Stomach (tissue), 4 donors: Measurements from ENCODE around the gene FGF7.

Experiments used
- CTCF ChIP-seq, 7 experiments: fragments of 450-650 bp in 4 of 7; fragments of 200-600 bp in 3 of 7; sonication (generic) in 3 of 7; IDR thresholded peaks; one replicate each; pipeline ENCODE4 v1.5.1; 2016 to 2019; ENCODE audit warnings: antibody characterized with exemption in 7 of 7, control low read depth in 2 of 7, mild to moderate bottlenecking in 1 of 7
- POLR2A ChIP-seq, 4 donors: fragments of 450-650 bp; IDR thresholded peaks; one replicate each; pipeline ENCODE4 v1.6.1; 2016; ENCODE audit warnings: antibody characterized with exemption in 4 of 4, control low read depth in 2 of 4, mild to moderate bottlenecking in 1 of 4, moderate library complexity in 1 of 4
- POLR2AphosphoS5 ChIP-seq, 3 donors: sonication (generic); formaldehyde crosslinking; IDR thresholded peaks; one replicate each; pipeline ENCODE4 v1.6.1; 2016; ENCODE audit warnings: antibody characterized with exemption in 3 of 3

- no peak for TF ChIP-seq POLR2A (IDR thresholded peaks at IDR 0.05)
- TF ChIP-seq CTCF (IDR thresholded peaks at IDR 0.05), result no peak
- TF ChIP-seq POLR2AphosphoS5 (IDR thresholded peaks at IDR 0.05), result no peak
Observed at GRCh38 chr15:49507261-49507660, 84.2 kb downstream of the FGF7 start.
